ENCODE data around the gene RSPRY1.

DNA sequence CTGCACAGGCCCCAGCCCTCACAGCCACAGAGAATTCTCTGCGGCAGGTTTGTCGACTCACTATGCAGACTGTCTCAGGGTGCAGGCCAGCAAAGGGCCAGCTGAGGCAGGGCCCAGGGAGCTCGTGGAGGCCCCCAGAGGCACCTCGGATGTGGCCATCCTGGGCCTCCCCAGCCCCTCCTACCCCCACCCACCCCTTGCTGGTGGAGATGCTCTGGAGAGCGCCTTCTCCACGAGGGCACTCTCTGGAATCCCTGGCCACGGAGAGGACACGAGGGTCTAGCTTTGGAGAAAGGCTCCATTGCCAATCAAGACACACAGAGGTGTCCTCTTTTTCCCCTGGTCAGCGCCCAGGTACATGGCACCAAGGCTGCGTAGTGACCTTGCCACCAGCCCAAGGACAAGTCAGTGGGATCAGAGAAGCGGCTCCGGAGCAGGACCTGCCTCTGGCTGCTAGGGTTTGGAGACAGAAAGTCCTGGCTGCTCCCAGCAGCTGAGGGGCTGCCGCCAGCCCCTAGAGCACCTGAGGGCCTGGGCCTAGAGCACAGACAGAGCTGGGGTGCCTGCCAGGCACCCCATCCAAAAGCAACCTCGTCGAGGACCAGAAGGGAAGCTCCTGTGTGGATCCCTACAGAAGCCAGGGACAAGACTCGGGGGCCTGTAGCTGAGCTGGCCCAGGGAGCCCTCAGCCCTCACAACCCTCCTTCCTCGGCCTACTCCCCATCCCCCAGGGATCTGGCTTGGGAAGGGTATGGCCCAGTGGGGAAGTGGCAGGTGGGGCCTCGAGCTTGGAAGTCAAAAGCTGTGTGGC lies 77.6 kb downstream of the RSPRY1 start:
- no peak for TF ChIP-seq CTCF (conservative IDR thresholded peaks at IDR 0.05 in 1 of 2, IDR thresholded peaks at IDR 0.05 in 1 of 2; ENCODE audit: extremely low read depth in 1 of 2, insufficient read depth in 1 of 2, low read depth in 1 of 2, low read length in 2 of 2)
- no peak for TF ChIP-seq EZH2 (IDR thresholded peaks at IDR 0.05; ENCODE audit: borderline replicate concordance, low read length)

Data from mammary epithelial cell (primary cell).